Activated CD8-positive, alpha-beta T cell treated with anti-CD3 and anti-CD28 coated beads for 36 hours (primary cell): ENCODE results near the gene GLIPR1L2. TPM values are rescaled to one million over a fixed set of nuclear protein-coding genes. Genes with fewer than 3 reads are reported as not detected.
"Not testable (repeated sequence)": the region's sequence is repeated elsewhere in the genome, so short reads cannot be mapped to it uniquely, and the experiment has no call there.

Experiments
- ATAC-seq: fragments of 200-7000 bp; cut with Tn5 transposase; one replicate; pipeline ENCODE4 v1.10.0; 2021; ENCODE audit warnings: mild to moderate bottlenecking, moderate library complexity
- CTCF ChIA-PET: fragments of 350-600 bp; sonication (Branson Sonifier 250); formaldehyde crosslinking; loops from one replicate; lab custom pipeline; 2021; ENCODE audit warnings: antibody characterized with exemption; lab: Charles Lee
- POLR2A ChIA-PET: fragments of 350-600 bp; sonication (Branson Sonifier 250); formaldehyde crosslinking; loops from one replicate; lab custom pipeline; 2021; ENCODE audit warnings: antibody characterized with exemption; lab: Charles Lee
- DNase-seq: peaks from one replicate; pipeline ENCODE4 v3.0.0-alpha.2; 2020
- H3K27ac Mint-ChIP-seq: one replicate; pipeline ENCODE4 v1.8.0; 2021; ENCODE audit warnings: mild to moderate bottlenecking, mixed read lengths
- H3K27me3 Mint-ChIP-seq: one replicate; pipeline ENCODE4 v1.8.0; 2021; ENCODE audit warnings: mixed read lengths
- H3K36me3 Mint-ChIP-seq: one replicate; pipeline ENCODE4 v1.8.0; 2021; ENCODE audit warnings: low read depth, mixed read lengths
- H3K4me1 Mint-ChIP-seq: one replicate; pipeline ENCODE4 v1.8.0; 2021; ENCODE audit warnings: low read depth, mixed read lengths
- H3K4me3 Mint-ChIP-seq: one replicate; pipeline ENCODE4 v1.8.0; 2021; ENCODE audit warnings: mild to moderate bottlenecking, moderate library complexity, mixed read lengths
- H3K9me3 Mint-ChIP-seq: one replicate; pipeline ENCODE4 v1.8.0; 2021; ENCODE audit warnings: mixed read lengths
- CTCF ChIP-seq: fragments of 200-600 bp; IDR thresholded peaks from one replicate; pipeline ENCODE4 v1.8.0; 2022; ENCODE audit warnings: antibody characterized with exemption, mild to moderate bottlenecking
- intact Hi-C: fragments of 100-400 bp; cut with micrococcal nuclease; formaldehyde crosslinking; loops from one replicate; pipeline ENCODE4 v1.10.0; 2022
- total RNA-seq, 2 experiments: library from RNA; stranded (reverse); gene quantifications; one replicate each; pipeline ENCODE4 v1.2.3, GENCODE V29; 2021

Gene GLIPR1L2
- under 1 TPM; 0.27 to 0.43 TPM for total RNA-seq

GRCh38 chr12:75390899-75391538, at the start of gene GLIPR1L2:
Gene GLIPR1L2, plus strand, starts transcription at chr12:75391089. Its CDS starts 28 bp downstream, at chr12:75391117.
- no peaks in the 10 kb centered on the region for H3K27me3 Mint-ChIP-seq

DNA sequence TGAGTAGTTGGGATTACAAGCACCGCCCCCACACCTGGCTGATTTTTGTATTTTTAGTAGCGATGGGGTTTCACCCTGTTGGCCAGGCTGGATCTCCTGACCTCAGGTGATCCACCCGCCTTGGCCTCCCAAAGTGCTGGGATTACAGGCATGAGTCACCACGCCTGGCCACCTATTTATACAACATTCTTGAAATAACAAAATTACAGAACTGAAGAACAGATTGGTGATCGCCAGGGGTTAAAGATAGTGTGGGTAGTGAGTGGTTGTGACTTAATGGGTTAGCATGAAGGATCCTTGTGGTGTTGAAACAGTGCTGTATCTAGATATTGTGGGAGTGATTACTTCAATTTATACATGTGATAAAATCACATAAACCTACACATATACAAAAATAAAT, 49.0 kb upstream of the GLIPR1L2 start:
- ATAC-seq (no peak), DNase-seq (no peak)
- intact Hi-C loops, result no loop called here
- no peak overlapping the region for H3K4me3 Mint-ChIP-seq
- POLR2A ChIA-PET, result no interaction called here
- H3K27me3 Mint-ChIP-seq, result no peaks in the 10 kb centered on the region
- peaks cover under 1% of the 10 kb centered on the region for H3K9me3 Mint-ChIP-seq
- no peak overlapping the region for H3K27ac Mint-ChIP-seq
- peaks cover 20% of the 10 kb centered on the region for H3K4me1 Mint-ChIP-seq
- TF ChIP-seq CTCF, result no peak
- CTCF ChIA-PET, result interaction anchor here (1.4 kb wide), 1 partner anchor 8 kb away, joined by 6 read pairs; the partner anchor contains the start of gene GLIPR1L1
- H3K36me3 Mint-ChIP-seq, result no peaks in the 10 kb centered on the region

More at GRCh38 chr12:75390899-75391538, at the start of gene GLIPR1L2:
- POLR2A ChIA-PET, result interaction anchor here (0.9 to 1.5 kb wide), 5 partner anchors 86 to 1168 kb away, joined by 3 to 4 read pairs (median 3); partner anchors contain the start of genes GLIPR1, KRR1 and OSBPL8
- peak within 1 kb of the TSS; percentile 95 for H3K27ac Mint-ChIP-seq
- ATAC-seq (peak; percentile 97), DNase-seq (peak; percentile 93)
- peaks cover 36% of the 10 kb centered on the region for H3K4me1 Mint-ChIP-seq
- intact Hi-C loops, result loop anchor here (5.0 kb wide), 3 partner anchors 44 to 116 kb away; partner anchors contain the start of gene GLIPR1
- TF ChIP-seq CTCF, result peak; percentile 67
- H3K4me3 Mint-ChIP-seq, result peak within 1 kb of the TSS; percentile 87
- peaks cover 4% of the 10 kb centered on the region for H3K9me3 Mint-ChIP-seq
- CTCF ChIA-PET, result interaction anchor here (0.6 to 3.4 kb wide), 27 partner anchors 8 to 560 kb away, joined by 3 to 28 read pairs (median 5); partner anchors contain the start of genes CAPS2, GLIPR1, GLIPR1L1 and KRR1
- H3K36me3 Mint-ChIP-seq, result no peaks in the 10 kb centered on the region

- H3K4me1 Mint-ChIP-seq, result peaks cover 13% of the 10 kb centered on the region
- H3K9me3 Mint-ChIP-seq, result peaks cover 2% of the 10 kb centered on the region
- H3K27me3 Mint-ChIP-seq, result no peaks in the 10 kb centered on the region
- POLR2A ChIA-PET, result no interaction called here
- ATAC-seq (no peak), DNase-seq (no peak)
- no peak for TF ChIP-seq CTCF
- no peaks in the 10 kb centered on the region for H3K36me3 Mint-ChIP-seq
- no peak overlapping the region for H3K4me3 Mint-ChIP-seq
- no peak overlapping the region for H3K27ac Mint-ChIP-seq
- intact Hi-C loops, result loop anchor here (5.0 kb wide), 2 partner anchors 47 to 132 kb away; partner anchors contain the start of gene GLIPR1L2
- CTCF ChIA-PET, result interaction anchor here (1.2 to 1.7 kb wide), 2 partner anchors 11 to 13 kb away, joined by 3 to 6 read pairs; partner anchors contain the start of gene GLIPR1L1
These were observed 45.4 kb upstream of the GLIPR1L2 start for GRCh38 chr12:75345531-75345930.

GRCh38 chr12:75346215-75346614, 44.7 kb upstream of the GLIPR1L2 start:
- H3K9me3 Mint-ChIP-seq, H3K27me3 Mint-ChIP-seq, H3K27ac Mint-ChIP-seq, H3K4me3 Mint-ChIP-seq, H3K36me3 Mint-ChIP-seq, POLR2A ChIA-PET: not testable (repeated sequence)
- intact Hi-C loops, result loop anchor here (5.0 kb wide), 2 partner anchors 46 to 131 kb away; partner anchors contain the start of gene GLIPR1L2
- CTCF ChIA-PET, result interaction anchor here (1.2 to 1.7 kb wide), 3 partner anchors 12 to 35 kb away, joined by 3 to 6 read pairs (median 4); partner anchors contain the start of gene GLIPR1L1
- ATAC-seq, result peak; percentile 88
- H3K4me1 Mint-ChIP-seq, result peaks cover 18% of the 10 kb centered on the region
- DNase-seq, result peak; percentile 34

DNA sequence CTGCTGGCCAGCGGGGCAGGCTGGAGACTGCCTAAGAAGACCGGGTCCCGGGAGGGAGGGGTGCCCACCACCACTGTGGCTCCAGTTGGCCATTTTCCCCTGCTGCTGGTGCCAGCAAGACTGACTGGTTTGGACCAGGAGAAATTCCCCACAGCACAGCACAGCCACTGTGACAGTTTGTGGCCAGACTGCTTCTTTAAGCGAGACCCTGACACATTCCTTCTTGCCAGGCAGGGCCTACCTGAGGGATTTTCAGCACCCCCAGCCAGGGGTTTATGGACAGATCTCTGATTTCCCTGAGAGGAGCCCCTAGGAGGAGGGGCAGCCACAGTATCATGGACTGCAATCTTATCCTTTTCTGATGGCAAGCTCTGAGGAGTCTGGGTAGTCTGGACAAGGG, 40.9 kb upstream of the GLIPR1L2 start:
- H3K4me1 Mint-ChIP-seq, result peaks cover 18% of the 10 kb centered on the region
- DNase-seq (no peak), ATAC-seq (no peak)
- no peaks in the 10 kb centered on the region for H3K27me3 Mint-ChIP-seq
- peaks cover 12% of the 10 kb centered on the region for H3K9me3 Mint-ChIP-seq
- POLR2A ChIA-PET, result no interaction called here
- intact Hi-C loops, result loop anchor here (5.0 kb wide), 2 partner anchors 42 to 127 kb away; partner anchors contain the start of gene GLIPR1L2
- TF ChIP-seq CTCF, result no peak
- CTCF ChIA-PET, result no interaction called here
- H3K27ac Mint-ChIP-seq, result no peak overlapping the region
- H3K4me3 Mint-ChIP-seq, result no peak overlapping the region
- H3K36me3 Mint-ChIP-seq, result peaks cover 5% of the 10 kb centered on the region
